NK-92 (cell line): ENCODE measurements around the gene PLA2G1B.

Experiments
- DNase-seq: peaks from one replicate; lab custom pipeline; 2025; ENCODE audit not compliant: unreplicated experiment; lab: John Stamatoyannopoulos, UW

The PLA2G1B gene

DNA sequence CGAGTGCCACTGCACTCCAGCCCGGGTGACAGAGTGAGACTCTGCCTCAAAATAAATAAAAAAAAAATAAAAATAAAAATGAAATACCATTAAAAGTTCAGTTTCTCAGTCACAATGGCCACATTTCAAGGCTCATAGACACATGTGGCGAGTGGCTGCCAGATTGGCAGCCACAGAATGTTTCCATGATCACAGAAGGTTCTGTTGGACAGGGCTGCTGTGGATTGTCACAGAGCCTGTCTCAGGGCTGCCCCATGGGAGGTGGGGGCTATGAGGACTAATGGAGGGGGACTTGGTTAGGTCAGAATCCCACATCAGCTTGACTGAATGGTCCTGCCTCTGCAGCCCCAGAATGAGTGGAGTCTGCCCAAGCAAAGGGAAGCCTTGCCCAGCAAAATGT lies 3.8 kb upstream of the PLA2G1B start:
- no peak for DNase-seq

DNA sequence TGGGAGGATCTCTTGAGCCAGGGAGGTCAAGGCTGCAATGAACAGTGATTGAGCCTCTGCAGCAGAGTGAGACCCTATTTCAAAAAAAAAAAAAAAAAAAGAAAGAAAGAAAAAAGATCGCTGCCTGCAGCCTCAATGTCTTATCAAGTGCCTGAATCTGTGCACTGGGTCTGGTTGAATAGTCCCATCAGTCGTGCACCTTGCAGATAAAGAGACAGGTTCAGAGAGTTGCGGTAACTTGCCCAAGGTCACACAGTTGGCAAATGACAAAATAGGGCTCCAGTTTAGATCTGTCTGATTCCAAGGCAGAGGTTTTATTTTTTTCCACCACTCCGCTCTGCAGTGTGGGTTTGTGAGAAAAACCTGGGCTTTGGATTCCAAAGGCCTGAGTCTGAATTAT lies 649 bp upstream of the PLA2G1B start:
- DNase-seq: no peak

DNA sequence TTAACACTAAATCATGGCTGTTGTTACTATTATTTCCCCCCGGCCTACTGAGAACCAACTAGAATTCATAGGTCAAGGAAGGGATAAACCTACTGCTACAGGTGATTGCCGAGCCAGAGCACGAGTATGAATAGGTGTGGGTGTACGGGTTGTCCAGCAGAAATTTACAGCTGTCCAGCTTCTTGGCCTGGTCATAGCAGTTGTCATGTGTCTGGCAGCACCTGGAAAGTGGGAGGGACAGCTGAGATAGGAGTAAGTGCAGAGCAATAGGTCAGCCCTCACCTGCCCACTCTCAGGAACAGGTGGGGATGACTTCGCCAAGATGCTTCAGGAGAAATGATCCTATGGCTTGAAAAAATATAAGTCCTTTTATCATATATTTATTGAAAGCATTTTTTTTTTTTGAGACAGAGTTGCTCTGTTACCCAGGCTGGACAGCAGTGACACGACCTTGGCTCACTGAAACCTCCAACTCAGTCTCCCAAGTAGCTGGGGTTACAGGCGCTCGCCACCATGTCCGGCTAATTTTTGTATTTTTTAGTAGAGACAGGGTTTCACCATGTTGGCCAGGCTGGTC lies 2.6 kb downstream of the PLA2G1B start:
- DNase-seq: no peak

DNA sequence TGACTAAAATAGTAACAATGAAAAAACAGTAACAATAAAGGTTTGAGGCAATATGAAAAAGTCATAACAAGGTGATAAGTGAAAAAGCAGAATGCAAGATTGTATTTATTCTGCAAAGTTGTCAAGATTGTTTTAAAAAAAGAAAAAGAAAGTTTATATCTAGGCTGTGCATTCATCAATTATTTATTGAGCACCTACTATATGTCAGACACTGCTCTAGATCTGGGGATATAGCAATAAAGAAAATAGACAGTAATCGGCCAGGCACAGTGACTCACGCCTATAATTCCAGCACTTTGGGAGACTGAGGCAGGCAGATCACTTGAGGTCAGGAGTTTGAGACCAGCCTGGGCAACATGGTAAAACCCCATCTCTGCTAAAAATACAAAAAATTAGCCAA lies 3.8 kb downstream of the PLA2G1B start:
- DNase-seq: no peak

DNA sequence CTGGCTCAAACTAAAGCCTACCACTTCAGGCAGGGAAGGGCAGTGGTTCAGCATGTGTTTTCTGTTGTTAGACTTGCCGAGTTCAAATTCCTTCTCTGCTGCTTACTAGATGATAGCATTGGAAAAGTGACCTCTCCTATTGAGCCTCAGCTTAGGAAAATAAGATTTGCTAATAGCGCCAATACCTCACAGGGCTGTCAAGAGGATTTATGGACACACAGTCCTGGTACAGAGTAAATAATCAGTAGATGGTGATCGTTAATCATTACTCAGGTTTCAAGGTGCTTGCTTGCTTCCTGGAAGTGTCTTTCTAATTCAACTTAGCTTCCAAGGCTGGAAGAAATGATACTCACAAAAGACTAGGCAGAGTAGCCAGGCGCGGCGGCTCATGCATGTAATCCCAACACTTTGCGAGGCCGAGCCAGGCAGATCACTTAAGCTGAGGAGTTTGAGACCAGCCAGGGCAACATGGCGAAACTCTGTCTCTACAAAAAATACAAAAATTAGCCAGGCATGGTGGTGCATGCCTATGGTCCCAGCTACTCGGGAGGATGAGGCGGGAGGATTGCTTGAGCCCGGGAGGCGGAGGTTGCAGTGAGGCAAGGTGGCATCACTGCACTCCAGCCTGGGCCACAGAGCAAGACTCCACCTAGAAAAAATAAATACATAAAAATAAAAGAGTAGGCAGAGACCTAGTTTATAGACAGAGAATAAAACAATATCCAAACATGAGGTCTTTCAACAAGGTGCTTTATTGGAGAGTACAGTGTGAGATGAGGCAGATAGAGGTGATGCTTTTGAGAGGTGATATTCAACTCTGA lies 6.0 kb downstream of the PLA2G1B start:
- no peak for DNase-seq

DNA sequence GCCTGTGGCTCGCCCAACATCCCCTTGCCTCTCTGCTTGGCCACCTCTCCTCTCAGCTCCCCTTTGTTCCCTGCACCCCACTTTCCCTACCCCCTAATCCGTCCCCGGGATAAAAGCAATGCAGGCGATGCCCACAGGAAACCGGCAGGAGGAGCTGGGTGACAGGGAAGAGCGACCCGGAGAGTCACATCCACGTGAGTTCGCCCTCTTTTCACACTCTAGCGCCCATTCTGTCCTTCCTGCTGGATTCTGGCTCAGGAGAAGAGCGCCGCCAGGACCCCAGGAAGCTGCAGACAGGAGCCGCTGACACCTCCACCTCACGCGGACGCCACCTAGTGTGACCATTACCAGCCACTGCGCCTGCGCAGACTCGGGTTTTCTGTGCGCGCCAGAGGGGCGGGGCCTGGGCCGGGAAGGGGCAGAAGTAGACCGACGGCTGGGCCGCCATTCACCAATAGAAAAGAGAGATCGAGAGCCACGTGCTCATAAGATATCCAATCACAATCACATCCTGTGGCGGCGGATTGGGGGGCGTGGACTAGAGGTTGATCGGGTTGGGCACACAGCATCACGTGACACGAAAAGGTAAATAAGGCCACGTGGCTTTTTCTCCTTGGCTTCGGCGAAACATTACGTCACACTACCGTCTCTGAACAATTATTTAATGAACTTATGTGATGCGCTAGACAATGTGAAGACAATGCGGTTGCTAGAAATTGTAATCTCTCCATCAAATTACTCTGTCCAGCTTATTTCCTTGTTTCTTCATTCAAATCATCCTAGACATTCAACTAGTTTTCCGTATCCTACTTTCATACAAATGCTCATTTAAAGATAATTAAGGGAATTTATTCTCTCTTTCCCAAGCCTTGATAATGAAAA lies 10.1 kb downstream of the PLA2G1B start:
- DNase-seq: peak; percentile 98

DNA sequence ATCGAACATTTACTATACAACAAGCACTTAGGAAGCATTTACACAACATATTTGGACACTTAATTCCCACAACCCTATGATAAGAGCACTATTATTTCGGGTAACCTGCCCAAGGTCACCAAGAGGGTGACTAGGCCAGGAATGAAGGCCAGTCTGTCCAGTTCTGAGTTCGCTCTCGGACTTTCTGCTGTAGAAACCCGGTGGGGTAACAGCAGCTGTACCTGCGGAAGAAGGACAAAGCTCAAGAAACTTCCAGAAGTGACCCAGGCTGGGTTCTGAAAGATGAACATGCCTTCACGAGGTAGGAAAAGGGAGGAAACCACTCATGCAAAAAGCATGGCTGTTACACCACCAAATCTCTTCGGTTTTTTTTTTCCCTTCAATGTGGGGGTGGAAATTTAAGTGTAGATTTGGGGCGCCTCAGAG lies 10.8 kb downstream of the PLA2G1B start:
- DNase-seq: no peak

DNA sequence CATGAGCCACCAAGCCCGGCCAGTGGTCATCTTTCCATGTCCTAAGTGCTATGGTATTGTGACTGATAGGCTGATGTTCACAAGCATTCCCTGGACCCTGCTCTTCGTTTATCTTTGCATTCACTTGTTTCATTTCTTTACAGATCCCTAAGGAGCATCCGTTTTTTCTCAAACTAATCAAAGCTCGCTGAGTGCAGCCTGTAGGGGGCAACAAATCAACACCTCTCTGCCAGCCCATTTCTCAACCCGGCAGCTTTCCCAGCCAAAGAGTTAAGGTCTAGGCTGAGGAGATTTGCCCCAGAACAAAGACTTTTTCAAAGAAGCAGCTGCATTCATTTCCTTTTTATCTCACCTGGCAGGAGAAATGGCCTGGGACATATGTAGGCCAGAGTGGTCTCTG lies 13.4 kb downstream of the PLA2G1B start:
- DNase-seq: no peak

DNA sequence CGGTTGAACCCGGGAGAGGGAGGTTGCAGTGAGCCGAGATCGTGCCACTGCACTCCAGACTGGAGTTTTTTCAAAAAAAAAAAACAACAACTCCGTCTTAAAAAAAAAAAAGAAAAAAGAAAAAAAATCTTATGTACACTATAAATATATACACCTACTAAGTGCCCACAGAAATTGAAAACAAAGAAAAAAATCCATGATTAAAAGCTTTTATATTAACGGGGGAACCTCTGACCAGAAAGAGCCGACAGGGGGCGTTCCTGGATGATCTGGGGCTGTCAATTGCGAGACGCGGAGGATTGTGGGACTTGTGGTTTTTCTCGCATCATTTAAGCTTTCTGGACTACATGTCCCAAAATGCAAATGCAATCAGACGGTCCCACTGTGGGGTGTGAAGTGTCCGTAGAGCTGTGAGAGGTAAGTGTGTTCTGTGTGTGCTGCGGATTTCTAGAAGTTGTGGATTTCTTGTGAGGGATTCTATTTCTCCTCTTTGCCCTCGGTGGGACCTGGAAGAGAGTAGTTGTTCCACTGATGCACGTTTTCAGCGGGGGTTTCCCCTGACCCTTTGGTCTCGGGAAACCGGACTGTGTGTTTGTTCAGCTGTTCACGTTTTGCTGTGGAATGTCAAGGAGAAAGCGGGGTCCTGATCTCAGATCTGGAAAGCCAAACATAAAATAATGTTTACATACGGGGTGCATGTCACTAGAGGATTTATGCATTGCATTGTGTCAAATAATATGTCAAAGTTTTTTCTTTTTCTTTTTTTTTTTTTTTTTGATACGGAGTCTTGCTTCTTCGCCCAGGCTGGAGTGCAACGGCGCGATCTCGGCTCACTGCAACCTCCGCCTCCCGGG lies 25.4 kb downstream of the PLA2G1B start, which contains the start of gene SIRT4:
TSS of gene SIRT4 (plus strand) at position 360 of the 854 bp plus-strand sequence. CDS start 1,241 bp downstream, outside the sequence.
- peak; percentile 38 for DNase-seq

DNA sequence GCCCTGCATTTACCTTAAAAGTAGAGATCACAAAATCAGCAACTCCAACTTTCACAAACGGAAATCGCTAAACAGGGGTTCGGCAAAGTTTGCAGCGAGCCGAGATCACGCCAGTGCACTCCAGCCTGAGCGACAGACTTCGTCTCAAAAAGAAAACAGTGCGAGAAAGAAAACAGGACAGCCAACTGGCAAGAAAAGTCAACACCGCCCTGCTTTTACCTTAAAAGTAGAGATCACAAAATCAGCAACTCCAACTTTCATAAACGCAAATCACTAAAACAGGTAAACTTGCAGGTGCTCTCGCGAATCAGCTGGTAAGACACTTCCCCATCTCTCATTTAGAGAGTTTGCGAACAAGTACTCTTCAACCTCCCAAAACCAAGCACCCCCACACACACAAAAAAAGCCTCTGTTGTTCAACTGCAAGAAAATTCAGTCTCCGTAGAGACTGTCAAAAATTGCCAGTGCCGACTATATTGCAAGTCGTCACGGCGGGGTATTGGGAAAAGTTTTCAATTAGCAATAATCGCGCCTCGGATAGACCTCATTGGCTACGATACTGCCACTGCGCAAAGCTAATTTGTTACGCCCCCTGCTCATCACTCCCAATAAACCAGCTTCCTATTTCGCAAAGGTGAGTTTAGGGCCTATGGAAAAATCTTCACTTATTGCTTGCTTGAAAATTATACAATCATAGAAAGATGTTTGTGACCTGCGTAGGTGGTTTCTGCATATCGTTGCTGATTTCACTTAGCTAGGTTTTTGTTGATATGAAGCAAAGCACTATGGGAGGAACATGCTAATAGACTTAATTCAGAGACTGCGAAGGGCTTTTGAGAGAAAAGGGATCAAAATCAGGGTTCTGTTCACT lies 34.7 kb downstream of the PLA2G1B start, which contains the start of gene RNU4-1:
TSS of gene RNU4-1 (minus strand) at position 577 of the 871 bp plus-strand sequence.
- peak; percentile 5 for DNase-seq

DNA sequence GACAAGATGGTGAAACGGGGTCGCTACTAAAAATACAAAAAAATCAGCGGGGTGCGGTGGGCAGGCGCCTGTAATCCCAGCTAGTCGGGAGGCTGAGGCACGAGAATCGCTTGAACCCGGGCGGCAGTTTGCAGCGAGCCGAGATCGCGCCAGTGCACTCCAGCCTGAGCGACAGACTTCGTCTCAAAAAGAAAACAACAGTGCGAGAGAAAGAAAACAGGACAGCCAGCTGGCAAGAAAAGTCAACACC lies 35.2 kb downstream of the PLA2G1B start:
- no peak for DNase-seq

DNA sequence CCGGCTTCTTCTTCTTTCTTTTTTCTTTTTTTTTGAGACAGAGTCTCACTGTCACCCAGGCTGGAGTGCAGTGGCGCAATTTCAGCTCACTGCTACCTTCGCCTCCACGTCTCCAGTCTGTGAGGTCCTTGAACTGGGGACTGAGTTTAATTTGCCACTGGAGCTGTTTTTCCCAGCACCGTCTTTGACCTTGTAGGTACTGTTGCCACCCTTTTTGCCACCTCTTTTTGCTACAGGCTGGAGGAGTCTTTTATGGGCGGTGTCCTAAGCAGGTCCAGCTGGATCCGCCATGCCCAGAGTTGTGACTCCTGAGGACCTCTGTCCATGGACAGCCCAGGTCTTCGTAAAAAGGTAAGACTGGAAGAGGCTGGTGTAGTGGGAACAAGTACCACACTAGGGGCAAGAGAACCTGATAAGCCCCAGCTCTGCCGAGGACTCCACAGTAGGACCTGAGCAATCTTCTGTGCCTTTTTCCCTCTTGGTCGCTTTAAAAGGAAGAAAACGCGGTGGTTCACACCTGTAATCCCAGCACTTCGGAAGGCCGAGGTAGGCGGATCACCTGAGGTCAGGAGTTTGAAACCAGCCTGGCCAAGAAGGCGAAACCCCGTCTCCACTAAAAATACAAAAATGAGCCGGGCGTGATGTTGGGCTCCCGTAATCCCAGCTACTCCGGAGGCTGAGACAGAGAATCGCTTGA lies 36.8 kb downstream of the PLA2G1B start:
- DNase-seq: no peak

DNA sequence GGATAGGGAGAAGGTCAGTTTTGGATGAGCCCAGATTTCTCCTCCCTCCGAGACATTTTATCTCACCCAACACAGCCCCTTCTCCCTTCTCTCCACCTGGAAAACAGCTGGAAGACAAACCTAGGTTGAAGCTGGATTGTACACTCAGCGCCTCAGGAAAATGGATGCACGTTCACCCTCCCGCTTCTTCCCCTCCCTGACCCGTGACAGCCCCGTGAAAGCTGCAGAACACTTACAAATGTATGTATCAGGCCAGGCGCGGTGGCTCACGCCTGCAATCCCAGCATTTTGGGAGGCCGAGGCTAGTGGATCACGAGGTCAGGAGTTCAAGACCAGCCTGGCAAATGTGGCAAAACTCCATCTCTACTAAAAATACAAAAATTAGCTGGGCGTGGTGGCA lies 40.1 kb downstream of the PLA2G1B start:
- no peak for DNase-seq

DNA sequence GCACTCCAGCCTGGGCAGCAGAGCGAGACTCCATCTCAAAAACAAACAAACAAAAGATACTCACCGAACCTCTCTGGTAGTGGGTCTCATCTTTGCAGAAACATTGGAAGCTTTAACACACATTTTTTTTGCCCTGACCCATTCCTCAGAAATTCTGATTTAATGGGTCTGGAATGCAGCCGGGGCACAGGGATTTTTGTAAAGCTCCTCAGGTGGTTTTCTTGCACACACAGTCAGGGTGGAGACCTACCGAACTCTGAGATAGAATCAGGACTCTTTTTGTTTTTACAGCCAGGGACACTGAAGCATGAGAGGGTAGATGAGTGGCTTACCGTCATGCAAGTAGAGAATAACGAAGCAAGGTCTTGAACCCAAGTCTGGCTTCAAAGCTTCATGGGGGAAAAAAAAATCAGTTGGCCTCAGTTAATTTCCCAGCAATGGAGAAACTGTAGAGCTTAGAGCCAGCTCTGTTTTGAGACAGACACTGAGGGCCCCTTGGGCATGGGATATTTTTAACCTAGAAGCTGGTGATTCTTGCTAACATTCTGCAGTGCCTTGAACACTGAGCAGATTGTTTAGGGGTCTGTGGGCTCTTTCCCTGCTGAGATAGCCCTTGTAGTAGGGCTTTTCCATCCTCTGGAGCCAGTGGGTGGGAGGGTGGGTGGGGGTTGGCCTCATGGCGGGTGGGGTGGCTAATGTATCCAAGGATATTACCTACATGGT lies 40.6 kb downstream of the PLA2G1B start:
- DNase-seq: no peak

DNA sequence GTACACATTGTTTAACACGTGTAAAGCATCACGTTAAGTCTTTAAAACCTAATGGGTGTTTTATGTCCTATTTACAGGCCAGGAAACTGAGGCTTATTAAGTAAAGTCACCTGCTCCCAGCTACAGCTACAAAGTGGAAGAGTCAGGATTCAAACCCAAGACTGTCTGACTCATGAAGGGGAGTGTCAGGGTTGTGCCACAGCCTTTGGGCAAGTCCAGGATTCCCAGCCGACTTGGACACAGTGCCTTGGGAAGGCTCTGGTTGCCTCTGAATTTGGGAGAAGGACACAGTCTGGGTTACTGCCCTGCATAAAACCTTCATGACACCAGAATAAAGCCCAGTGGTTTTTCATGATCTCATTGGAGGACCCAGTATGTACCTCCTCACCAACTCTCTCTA lies 43.2 kb downstream of the PLA2G1B start:
- DNase-seq: no peak

DNA sequence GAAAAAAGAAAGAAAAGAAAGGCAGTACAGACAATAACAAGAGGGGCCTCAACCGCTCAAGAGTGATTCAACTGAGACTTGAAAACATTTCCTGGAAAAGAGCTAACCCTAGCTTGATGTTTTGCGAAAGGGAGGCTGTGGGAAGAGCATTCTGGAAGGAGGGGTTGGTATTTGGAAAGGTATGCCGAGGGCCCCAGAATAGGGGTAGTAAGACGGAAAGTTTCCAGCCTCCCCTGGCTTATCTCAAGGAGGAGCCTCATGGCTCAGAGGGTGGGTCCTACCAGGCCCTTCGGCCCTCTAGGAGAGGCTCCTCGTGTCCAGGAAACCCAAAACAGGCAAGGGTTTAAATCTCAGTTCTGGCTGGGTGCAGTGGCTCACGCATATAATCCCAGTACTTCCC lies 44.3 kb downstream of the PLA2G1B start:
- DNase-seq: no peak

DNA sequence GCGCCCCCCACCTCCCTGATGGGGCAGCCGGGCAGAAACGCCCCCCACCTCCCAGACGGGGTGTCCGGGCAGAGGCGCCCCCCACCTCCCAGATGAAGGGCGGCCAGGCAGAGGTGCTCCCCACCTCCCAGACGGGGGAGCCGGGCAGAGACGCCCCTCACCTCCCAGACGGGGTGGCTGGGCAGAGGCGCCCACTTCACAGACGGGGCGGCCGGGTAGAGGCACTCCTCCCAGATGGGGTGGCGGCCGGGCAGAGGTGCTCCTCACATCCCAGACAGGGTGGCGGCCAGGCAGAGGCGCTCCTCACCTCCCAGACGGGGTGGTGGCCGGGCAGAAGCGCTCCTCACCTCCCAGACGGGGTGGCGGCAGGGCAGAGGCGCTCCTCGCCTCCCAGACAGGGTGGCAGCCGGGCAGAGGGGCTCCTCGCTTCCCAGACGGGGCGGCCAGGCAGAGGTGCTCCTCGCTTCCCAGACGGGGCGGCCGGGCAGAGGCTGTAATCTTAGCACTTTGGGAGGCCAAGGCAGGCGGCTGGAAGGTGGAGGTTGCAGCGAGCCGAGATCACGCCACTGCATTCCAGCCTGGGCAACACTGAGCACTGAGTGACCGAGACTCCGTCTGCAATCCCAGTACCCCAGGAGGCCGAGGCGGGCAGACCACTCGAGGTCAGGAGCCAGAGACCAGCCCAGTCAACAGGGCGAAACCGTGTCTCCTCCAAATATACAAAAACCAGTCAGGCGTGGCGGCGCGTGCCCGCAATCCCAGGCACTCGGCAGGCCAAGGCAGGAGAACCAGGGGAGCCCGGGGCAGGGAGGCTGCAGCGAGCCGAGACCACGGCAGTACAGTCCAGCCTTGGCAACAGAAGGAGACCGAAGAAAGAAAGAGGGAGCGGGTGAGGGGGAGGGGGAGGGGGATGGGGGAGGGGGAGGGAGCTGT lies 49.2 kb downstream of the PLA2G1B start:
- DNase-seq: no peak

DNA sequence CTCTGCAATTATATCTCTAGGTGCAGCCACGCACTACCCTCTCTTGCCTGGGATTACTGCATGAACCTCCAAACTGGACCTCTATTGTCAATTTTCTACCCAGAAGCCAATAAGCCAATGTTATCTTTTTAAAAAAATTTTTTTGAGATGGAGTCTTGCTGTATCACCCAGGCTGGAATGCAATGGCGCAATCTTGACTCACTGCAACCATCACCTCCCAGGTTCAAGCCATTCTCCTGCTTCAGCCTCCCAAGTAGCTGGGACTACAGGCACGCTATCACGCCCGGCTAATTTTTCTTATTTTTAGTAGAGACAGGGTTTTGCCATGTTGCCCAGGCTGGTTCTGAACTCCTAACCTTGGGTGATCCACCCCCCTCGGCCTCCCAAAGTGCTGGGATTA lies 50.8 kb downstream of the PLA2G1B start:
- no peak for DNase-seq
